Muscle layer of duodenum (tissue), 2 donors: ENCODE measurements around the gene PLEKHG4B.

Source experiments
- H3K27ac ChIP-seq: one replicate; pipeline ENCODE4 v1.7.0; 2013; ENCODE audit warnings: mild to moderate bottlenecking, low read length
- H3K27me3 ChIP-seq: one replicate; pipeline ENCODE4 v1.7.0; 2013; ENCODE audit warnings: low read depth, mild to moderate bottlenecking, control low read depth, low read length
- H3K36me3 ChIP-seq, 2 donors: one replicate each; pipeline ENCODE4 v1.7.0; 2013; ENCODE audit warnings: low read length in 2 of 2, control low read depth in 1 of 2, mild to moderate bottlenecking in 1 of 2; ENCODE audit not compliant: insufficient read depth in 2 of 2, control insufficient read depth in 1 of 2
- H3K4me1 ChIP-seq, 2 donors: one replicate each; pipeline ENCODE4 v1.7.0; 2013; ENCODE audit warnings: low read length in 2 of 2, mild to moderate bottlenecking in 2 of 2, control low read depth in 1 of 2, moderate library complexity in 1 of 2; ENCODE audit not compliant: insufficient read depth in 2 of 2, control insufficient read depth in 1 of 2
- H3K4me3 ChIP-seq, 2 donors: one replicate each; pipeline ENCODE4 v1.7.0; 2013; ENCODE audit warnings: low read length in 2 of 2, low read depth in 1 of 2, mild to moderate bottlenecking in 1 of 2
- H3K9me3 ChIP-seq, 2 donors: one replicate each; pipeline ENCODE4 v1.7.0; 2013; ENCODE audit warnings: low read length in 2 of 2, control low read depth in 1 of 2, mild to moderate bottlenecking in 1 of 2; ENCODE audit not compliant: control insufficient read depth in 1 of 2
- donor health status: healthy.

Gene PLEKHG4B

GRCh38 chr5:125815-126214 is 33.8 kb downstream of the PLEKHG4B start:
- Histone ChIP-seq H3K27me3 (no peaks in the 10 kb centered on the region), H3K4me3 (no peak overlapping the region), H3K4me1 (no peaks in the 10 kb centered on the region)

GRCh38 chr5:126806-127205 is 34.8 kb downstream of the PLEKHG4B start:
- H3K9me3 ChIP-seq = peaks cover 0 to 8% of the 10 kb centered on the region in 2 donors
- no peaks in the 10 kb centered on the region for H3K27me3 ChIP-seq
- H3K4me3 ChIP-seq = no peak overlapping the region
- H3K36me3 ChIP-seq = no peaks in the 10 kb centered on the region
- H3K27ac ChIP-seq = no peak overlapping the region
- H3K4me1 ChIP-seq = no peaks in the 10 kb centered on the region

More at GRCh38 chr5:125815-126214, 33.8 kb downstream of the PLEKHG4B start:
- no peak overlapping the region for H3K27ac ChIP-seq
- no peaks in the 10 kb centered on the region for H3K36me3 ChIP-seq
- H3K9me3 ChIP-seq = peaks cover 0 to 14% of the 10 kb centered on the region in 2 donors

DNA sequence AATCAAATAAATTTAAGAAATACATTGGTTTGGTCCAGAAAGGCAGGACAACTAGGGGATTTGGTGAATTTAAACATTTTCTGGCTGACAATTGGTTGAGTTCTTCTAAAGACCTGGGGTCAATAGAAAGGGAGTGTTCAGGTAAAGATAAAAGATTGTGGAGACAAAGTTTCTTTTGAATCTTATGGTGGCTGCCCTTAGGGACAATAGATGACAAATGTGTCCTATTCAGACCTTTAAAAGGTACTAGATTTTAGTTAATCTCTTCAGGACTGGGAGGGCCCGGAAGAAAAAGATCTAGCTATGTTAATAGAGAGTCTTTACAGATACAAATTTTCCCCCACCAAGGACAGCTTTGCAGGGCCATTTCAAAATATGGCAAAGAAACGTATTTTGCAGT is 35.9 kb downstream of the PLEKHG4B start:
- Histone ChIP-seq H3K27me3 (no peaks in the 10 kb centered on the region), H3K9me3 (peaks cover 0 to 8% of the 10 kb centered on the region in 2 donors), H3K27ac (no peak overlapping the region), H3K4me3 (no peak overlapping the region), H3K4me1 (no peaks in the 10 kb centered on the region), H3K36me3 (no peaks in the 10 kb centered on the region)

GRCh38 chr5:128446-128845 is 36.5 kb downstream of the PLEKHG4B start:
- H3K9me3 ChIP-seq = peaks cover 0 to 8% of the 10 kb centered on the region in 2 donors
- no peaks in the 10 kb centered on the region for H3K36me3 ChIP-seq
- no peaks in the 10 kb centered on the region for H3K4me1 ChIP-seq
- no peaks in the 10 kb centered on the region for H3K27me3 ChIP-seq
- H3K4me3 ChIP-seq = no peak overlapping the region
- H3K27ac ChIP-seq = no peak overlapping the region

- H3K27ac ChIP-seq = no peak overlapping the region
These were observed 37.2 kb downstream of the PLEKHG4B start for GRCh38 chr5:129148-129547.

GRCh38 chr5:129820-130219 is 37.9 kb downstream of the PLEKHG4B start:
- H3K27me3 ChIP-seq = no peaks in the 10 kb centered on the region

More at GRCh38 chr5:129148-129547, 37.2 kb downstream of the PLEKHG4B start:
- Histone ChIP-seq H3K9me3 (peaks cover 0 to 8% of the 10 kb centered on the region in 2 donors), H3K4me1 (no peaks in the 10 kb centered on the region), H3K27me3 (no peaks in the 10 kb centered on the region), H3K36me3 (no peaks in the 10 kb centered on the region), H3K4me3 (no peak overlapping the region)

DNA sequence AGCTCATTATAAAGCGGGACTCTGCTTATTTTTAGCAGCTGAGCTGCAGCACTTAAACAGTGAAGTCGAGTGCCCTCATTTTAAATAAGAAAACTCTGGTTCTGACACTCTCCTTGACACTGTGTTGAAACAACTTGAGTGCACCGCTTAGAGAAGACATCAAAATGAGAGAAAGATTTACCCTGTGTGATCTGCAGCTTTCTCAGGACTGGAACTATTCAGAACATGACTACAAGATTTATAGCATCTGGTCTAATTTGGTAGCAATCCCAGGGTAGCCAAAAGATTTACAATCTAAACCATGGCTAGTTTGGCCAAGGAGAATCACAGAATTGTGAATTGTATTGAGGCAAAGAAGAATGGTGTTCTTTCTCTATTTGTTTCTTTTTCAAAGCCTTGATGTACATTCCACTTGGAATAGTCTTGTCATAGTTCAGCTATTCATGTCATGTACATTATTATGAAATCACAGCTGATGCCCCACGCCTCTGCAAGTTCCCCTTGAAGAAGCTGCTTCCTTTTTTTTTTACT is 38.7 kb downstream of the PLEKHG4B start:
- no peaks in the 10 kb centered on the region for H3K27me3 ChIP-seq
- no peaks in the 10 kb centered on the region for H3K36me3 ChIP-seq
- H3K4me3 ChIP-seq = no peak overlapping the region
- no peak overlapping the region for H3K27ac ChIP-seq
- H3K9me3 ChIP-seq = peaks cover 0 to 8% of the 10 kb centered on the region in 2 donors
- no peaks in the 10 kb centered on the region for H3K4me1 ChIP-seq

More at GRCh38 chr5:129820-130219, 37.9 kb downstream of the PLEKHG4B start:
- Histone ChIP-seq H3K4me1 (no peaks in the 10 kb centered on the region), H3K36me3 (no peaks in the 10 kb centered on the region), H3K27ac (no peak overlapping the region), H3K4me3 (no peak overlapping the region), H3K9me3 (peaks cover 0 to 8% of the 10 kb centered on the region in 2 donors)

GRCh38 chr5:136901-137300 is 44.9 kb downstream of the PLEKHG4B start:
- Histone ChIP-seq H3K4me1 (no peaks in the 10 kb centered on the region), H3K9me3 (no peaks in the 10 kb centered on the region)

DNA sequence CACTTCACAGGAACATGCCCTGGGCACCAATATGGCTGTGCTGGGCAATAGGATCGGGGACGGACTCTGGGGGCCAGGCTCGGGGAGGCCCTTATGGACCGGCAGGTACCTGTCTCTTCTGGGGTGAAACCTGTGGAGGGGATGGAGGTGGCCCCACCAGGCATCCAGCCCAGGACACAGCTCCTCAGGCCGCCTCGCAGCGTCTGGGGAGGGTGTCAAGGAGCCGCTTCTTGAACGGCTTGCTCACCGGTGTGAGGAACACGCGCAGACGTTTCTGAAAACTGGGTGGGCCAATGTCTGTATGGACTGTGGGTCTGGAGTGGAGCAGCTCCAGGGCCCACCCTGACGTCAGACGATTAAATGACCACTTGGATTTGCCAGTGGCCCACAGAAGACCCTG is 45.8 kb downstream of the PLEKHG4B start:
- Histone ChIP-seq H3K9me3 (no peaks in the 10 kb centered on the region), H3K4me3 (no peak overlapping the region), H3K27me3 (no peaks in the 10 kb centered on the region), H3K4me1 (no peaks in the 10 kb centered on the region), H3K36me3 (no peaks in the 10 kb centered on the region), H3K27ac (no peak overlapping the region)

More at GRCh38 chr5:136901-137300, 44.9 kb downstream of the PLEKHG4B start:
- Histone ChIP-seq H3K27me3 (no peaks in the 10 kb centered on the region), H3K27ac (no peak overlapping the region), H3K36me3 (no peaks in the 10 kb centered on the region), H3K4me3 (no peak overlapping the region)

GRCh38 chr5:138936-139335 is 47.0 kb downstream of the PLEKHG4B start:
- H3K4me3 ChIP-seq = no peak overlapping the region
- no peak overlapping the region for H3K27ac ChIP-seq
- H3K27me3 ChIP-seq = no peaks in the 10 kb centered on the region
- H3K36me3 ChIP-seq = no peaks in the 10 kb centered on the region
- no peaks in the 10 kb centered on the region for H3K9me3 ChIP-seq
- no peaks in the 10 kb centered on the region for H3K4me1 ChIP-seq

DNA sequence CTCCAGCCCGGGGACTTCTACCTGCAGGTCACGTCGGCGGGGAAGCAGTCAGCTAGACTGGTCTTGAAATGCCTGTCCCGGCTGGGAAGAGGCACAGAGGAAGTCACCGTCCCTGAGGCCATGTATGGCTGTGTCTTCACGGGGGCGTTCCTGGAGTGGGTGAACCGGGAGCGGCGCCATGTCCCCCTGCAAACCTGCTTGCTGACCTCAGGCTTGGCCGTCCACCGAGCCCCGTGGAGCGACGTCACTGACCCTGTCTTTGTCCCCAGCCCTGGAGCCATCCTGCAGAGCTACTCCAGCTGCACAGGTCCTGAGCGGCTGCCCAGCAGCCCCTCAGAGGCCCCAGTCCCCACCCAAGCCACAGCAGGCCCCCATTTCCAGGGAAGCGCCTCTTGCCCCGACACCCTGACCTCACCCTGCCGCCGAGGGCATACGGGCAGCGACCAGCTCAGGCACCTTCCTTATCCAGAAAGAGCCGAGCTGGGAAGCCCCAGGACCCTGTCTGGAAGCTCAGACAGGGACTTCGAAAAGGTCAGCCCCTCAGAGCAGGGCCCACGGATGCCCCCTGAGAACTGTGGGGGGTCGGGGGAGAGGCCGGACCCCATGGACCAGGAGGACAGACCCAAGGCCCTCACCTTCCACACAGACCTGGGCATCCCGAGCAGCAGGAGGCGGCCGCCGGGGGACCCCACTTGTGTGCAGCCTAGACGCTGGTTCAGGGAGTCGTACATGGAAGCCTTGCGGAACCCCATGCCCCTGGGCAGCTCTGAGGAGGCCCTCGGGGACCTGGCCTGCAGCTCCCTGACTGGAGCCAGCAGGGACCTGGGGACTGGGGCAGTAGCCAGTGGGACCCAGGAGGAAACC is 47.8 kb downstream of the PLEKHG4B start:
- no peaks in the 10 kb centered on the region for H3K27me3 ChIP-seq
- no peak overlapping the region for H3K4me3 ChIP-seq
- no peaks in the 10 kb centered on the region for H3K9me3 ChIP-seq
- no peaks in the 10 kb centered on the region for H3K36me3 ChIP-seq
- no peak overlapping the region for H3K27ac ChIP-seq
- no peaks in the 10 kb centered on the region for H3K4me1 ChIP-seq
